Amniotic epithelial cell (primary cell): ENCODE data around the gene PIF1.

Source experiments
- DNase-seq: peaks from one replicate; pipeline ENCODE4 v3.0.0-alpha.2; 2010; ENCODE audit warnings: low read depth

Gene PIF1

DNA sequence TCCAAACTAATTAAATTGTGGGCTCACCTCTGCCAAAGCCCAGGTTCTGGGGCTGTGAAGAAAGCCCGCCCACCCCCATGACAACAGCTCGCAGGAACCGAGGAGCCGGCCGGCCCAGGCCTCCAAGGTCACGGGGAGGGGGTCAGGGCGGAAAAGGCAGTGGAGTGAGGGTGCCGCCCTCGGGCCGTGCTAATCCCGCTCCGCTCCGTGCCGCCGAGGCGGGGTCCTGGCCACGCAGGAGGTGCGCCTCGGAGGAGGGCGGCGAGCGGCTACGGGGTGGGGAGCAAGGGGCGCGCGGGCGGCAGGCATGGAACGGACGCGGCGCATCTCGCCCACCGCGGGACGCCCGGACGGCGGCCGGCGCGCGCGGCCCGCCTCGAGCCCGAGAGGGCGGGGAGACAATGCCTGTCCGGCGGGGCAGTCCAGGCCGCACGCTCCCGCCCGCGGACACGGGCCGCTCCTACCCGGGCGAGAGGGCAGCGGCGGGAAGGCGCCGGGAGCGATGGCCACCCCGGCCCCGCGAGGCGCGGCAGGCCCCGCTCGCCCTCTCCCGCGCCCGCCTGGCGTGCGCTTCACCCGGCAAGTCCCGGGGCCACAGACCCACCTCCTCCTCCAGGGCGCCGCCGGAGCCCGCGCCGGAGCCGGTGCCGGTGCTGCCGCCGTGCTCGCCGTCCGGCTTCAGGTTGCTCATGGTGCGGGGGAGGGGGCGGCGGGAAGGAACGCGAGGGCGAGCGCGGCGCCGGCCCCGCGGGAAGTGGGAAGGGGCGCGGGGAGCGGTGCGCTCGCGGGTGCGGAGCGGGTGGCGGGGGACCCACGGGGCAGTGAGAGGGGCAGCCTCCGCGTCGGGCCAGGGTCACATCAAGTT lies 50.6 kb downstream of the PIF1 start:
- DNase-seq, result peak; percentile 7

DNA sequence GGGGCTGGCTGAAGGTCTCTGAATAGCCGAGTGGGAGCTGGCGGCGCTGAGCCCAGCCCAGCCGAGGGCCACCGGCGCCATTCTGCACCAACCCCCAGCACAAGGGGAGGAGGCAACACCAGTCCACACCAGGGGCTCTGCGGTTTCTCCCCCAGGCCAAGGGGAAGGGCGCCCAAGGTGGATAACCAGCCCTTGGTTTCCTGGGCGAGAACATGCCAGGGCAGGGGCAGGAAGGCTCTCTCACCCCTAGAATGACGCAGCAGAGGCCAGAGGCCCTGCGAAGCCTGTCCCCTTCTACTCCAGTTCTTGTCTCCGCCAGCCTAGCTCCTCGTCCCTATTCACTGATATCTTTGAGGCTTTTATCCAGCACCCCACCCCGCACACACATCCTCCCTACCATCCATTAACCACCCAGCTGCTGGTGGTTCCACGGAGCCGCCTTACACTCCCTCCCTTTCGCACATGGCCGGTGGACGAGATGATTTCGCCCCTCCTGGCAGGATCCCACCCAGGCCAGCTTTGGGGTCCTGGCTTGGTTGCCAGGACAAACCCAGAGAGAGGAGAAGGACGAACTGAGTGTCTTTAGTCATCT lies 51.3 kb downstream of the PIF1 start:
- no peak for DNase-seq

DNA sequence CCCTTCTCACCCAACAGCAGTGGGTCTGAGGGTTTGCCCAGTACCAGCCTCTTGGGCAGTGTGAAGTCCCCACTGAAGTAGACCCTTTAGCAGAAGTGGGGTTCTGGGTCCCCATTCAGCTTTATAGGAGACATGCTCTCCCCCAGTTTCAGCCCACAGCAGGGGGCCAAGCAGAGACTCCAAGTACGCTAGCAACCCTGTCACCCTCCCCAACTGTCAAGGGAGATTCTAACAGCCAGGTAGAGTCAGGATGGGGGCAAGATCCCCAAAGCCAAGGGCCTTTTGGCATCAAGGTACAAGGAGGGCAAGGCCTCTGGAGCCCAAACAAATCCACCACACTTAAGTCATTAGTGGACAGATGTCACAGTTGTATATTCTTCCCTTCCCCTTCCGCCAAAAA lies 51.8 kb downstream of the PIF1 start:
- no peak for DNase-seq

DNA sequence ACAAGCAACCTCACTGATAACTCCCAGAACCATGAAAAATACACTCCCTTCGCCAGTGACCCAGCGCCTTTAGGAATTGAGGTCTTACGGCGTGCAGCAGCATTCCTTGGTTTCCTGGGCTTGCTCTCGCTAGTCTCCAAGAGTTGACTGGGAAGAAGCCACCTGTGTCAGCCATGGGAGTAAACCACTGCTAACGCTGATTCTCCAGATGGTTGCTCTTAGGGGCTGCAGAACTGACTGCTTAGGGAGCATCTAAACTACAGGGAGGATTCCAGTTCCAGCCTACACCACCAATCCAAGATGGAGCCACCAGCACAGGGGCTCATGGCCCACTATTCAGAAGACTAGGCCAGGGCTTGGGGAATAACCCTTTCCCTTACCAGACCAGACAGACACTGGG lies 52.5 kb downstream of the PIF1 start:
- no peak for DNase-seq

GRCh38 chr15:64772488-64772887 lies 53.0 kb downstream of the PIF1 start:
- DNase-seq, result peak; percentile 26

DNA sequence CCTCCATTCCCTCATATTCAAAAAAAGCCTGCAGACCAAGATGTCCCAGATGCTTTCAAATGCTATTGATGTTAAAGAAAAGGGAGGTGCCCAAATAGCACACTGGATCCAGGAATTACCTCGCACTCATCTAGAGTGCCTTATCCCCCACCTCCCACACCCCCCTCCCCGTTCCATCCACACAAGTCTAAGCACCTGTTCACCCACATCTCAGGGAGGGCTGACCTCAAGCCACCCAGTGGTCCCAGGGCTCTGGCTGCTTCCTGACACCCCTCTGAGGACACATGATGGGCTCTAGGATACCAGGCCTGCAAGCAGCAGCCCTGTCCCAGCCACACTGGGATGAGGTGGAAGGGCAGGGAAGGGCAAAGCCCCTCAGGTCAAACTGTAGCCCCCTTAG lies 54.8 kb downstream of the PIF1 start:
- DNase-seq, result no peak

- DNase-seq, result no peak
Observed at GRCh38 chr15:64767203-64767602, 58.2 kb downstream of the PIF1 start.

- no peak for DNase-seq
Observed at GRCh38 chr15:64766058-64766457, 59.4 kb downstream of the PIF1 start.
